HG02678 (cell line): ENCODE data around the gene NUP35.
"Not testable (repeated sequence)": the region's sequence is repeated elsewhere in the genome, so short reads cannot be mapped to it uniquely, and the experiment has no call there.

Experiments used
- ATAC-seq: cut with Tn5 transposase; IDR thresholded peaks from one replicate; pipeline ENCODE4 v1.9.1; 2021; ENCODE audit warnings: mild to moderate bottlenecking, moderate library complexity; ENCODE audit not compliant: unreplicated experiment

Gene NUP35

GRCh38 chr2:183126635-183127034, 2.4 kb downstream of the NUP35 start:
- ATAC-seq = no peak

GRCh38 chr2:183134016-183134415, 9.8 kb downstream of the NUP35 start:
- ATAC-seq = no peak

GRCh38 chr2:183148955-183149354, 24.7 kb downstream of the NUP35 start:
- ATAC-seq = no peak

- ATAC-seq = no peak
These were observed 25.2 kb downstream of the NUP35 start for GRCh38 chr2:183149489-183149888.

- not testable (repeated sequence) for ATAC-seq
These were observed 28.0 kb downstream of the NUP35 start for GRCh38 chr2:183152280-183152679.

GRCh38 chr2:183153967-183154366, 29.7 kb downstream of the NUP35 start:
- no peak for ATAC-seq

- ATAC-seq = not testable (repeated sequence)
These were observed 30.5 kb downstream of the NUP35 start for GRCh38 chr2:183154772-183155171.

- ATAC-seq = no peak
These were observed 32.9 kb downstream of the NUP35 start for GRCh38 chr2:183157131-183157530.

- ATAC-seq = no peak
These were observed 38.1 kb downstream of the NUP35 start for GRCh38 chr2:183162362-183162761.

- no peak for ATAC-seq
These were observed 39.8 kb downstream of the NUP35 start for GRCh38 chr2:183163821-183164649.

- no peak for ATAC-seq
These were observed 40.4 kb downstream of the NUP35 start for GRCh38 chr2:183164650-183165015.

GRCh38 chr2:183166210-183166609, 42.0 kb downstream of the NUP35 start:
- ATAC-seq = no peak

GRCh38 chr2:183166976-183167375, 42.7 kb downstream of the NUP35 start:
- not testable (repeated sequence) for ATAC-seq

GRCh38 chr2:183172220-183172887, 48.1 kb downstream of the NUP35 start:
- no peak for ATAC-seq

GRCh38 chr2:183179156-183179555, 54.9 kb downstream of the NUP35 start:
- no peak for ATAC-seq

GRCh38 chr2:183185534-183185933, 61.3 kb downstream of the NUP35 start:
- no peak for ATAC-seq

- no peak for ATAC-seq
These were observed 62.1 kb downstream of the NUP35 start for GRCh38 chr2:183186296-183186695.

GRCh38 chr2:183186766-183187165, 62.5 kb downstream of the NUP35 start:
- no peak for ATAC-seq

- ATAC-seq = no peak
These were observed 68.1 kb downstream of the NUP35 start for GRCh38 chr2:183192343-183192742.

GRCh38 chr2:183193904-183194303, 69.7 kb downstream of the NUP35 start:
- ATAC-seq = no peak

GRCh38 chr2:183195397-183195796, 71.2 kb downstream of the NUP35 start:
- ATAC-seq = no peak

GRCh38 chr2:183195998-183196409, 71.8 kb downstream of the NUP35 start:
- ATAC-seq = no peak
